GM12891 (cell line): ENCODE data around the gene TLL1.

Experiments
- POLR2A ChIP-seq: IDR thresholded peaks from 2 replicates; pipeline ENCODE4 v1.6.1; 2011; ENCODE audit warnings: low read depth, low read length, control low read depth
- POLR2AphosphoS5 ChIP-seq: IDR thresholded peaks from 2 replicates; pipeline ENCODE4 v1.6.1; 2011; ENCODE audit warnings: low read depth, low read length, control low read depth
- SPI1 ChIP-seq: IDR thresholded peaks from 2 replicates; pipeline ENCODE4 v1.6.1; 2011; ENCODE audit warnings: low read depth, low read length, control low read depth

GRCh38 chr4:165851256-165851655 is 21.8 kb upstream of the TLL1 start:
- TF ChIP-seq POLR2AphosphoS5: no peak
- no peak for TF ChIP-seq SPI1
- TF ChIP-seq POLR2A: no peak
